KG1 (cell line): Measurements from ENCODE around the gene DGKA.
"Not testable (repeated sequence)": the region's sequence is repeated elsewhere in the genome, so short reads cannot be mapped to it uniquely, and the experiment has no call there.

ENCODE experiments used
- DNase-seq: peaks from one replicate; lab custom pipeline; 2025; lab: John Stamatoyannopoulos, UW

DGKA gene

DNA sequence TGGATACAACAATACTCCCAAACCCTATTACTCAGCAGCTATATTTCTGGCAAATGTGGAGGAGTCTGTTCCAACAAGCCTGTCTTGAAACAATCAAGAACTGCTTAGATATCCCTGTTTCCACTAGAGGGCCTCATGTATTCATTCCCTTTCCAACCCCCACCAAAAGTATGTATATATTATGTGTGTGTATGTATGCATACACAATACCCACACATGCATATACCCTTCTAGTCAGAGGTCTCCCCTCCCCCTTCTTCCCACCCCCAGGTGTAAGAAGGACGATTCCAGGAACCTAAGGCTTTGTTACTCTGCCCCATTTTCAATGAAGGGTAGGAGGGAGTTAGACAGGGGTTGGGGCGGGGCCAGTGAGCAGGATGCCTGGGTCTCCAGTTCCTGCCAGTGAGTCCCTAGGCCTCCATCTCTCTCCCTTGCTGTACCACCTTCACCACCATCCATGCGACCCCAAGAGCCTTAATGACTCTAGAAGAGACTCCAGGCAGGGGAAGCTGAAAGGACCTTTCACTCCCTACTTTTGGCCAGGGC, at the start of gene DGKA:
TSS of gene DGKA (plus strand) at position 392 of the 546 bp plus-strand sequence. CDS start 5,342 bp downstream, outside the sequence.
- no peak for DNase-seq

DNA sequence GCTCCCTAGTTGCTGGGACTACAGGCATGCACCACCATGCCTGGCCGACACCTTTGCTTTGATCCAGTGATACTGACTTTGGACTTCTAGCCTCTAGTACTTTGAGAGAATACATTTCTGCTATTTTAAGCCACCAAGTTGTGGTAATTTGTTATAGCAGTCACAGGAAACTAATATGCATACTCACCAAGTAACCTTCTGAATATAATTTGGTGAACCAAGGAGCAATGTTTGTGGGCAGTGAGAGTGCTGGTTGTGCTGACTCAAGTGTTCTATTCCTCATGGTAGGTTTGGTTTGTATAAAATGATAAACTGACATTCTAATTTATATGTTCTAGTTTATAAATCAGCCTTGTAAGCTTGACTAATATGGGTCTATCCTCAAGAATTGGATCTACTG, 45.8 kb upstream of the DGKA start:
- DNase-seq, result no peak

DNA sequence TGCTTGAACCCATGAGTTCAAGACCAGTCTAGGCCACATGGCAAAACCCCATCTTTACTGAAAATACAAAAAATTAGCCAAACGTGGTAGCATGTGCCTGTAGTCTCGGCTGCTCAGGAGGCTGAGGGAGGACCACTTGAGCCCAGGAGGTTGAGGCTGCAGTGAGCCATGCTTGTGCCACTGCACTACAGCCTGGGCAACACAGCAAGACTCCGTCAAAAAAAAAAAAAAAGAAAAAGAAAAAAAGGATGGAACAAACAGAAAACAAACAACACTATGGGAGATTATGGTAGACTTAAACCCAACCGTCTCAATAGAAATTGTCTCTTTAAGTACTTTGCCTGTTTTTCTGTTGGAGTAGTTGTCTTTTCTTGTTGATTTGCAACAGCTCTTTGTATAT, 39.7 kb upstream of the DGKA start:
- no peak for DNase-seq

DNA sequence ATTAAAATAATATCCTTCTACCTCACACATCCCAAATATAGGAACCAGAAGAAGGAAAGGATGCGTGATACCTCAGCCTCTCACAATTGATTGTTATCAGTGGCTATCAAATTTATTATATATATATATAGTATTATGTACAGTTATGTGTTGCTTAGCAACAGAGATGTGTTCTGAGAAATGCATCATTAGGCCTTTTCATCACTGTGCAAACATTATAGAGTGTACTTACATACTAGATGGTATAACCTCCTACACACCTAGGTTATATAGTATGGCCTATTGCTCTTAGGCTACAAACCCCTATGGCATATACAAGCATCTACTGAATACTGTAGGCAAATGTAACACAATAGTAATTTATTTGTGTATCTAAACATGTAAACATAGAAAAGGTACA, 37.2 kb upstream of the DGKA start:
- no peak for DNase-seq

DNA sequence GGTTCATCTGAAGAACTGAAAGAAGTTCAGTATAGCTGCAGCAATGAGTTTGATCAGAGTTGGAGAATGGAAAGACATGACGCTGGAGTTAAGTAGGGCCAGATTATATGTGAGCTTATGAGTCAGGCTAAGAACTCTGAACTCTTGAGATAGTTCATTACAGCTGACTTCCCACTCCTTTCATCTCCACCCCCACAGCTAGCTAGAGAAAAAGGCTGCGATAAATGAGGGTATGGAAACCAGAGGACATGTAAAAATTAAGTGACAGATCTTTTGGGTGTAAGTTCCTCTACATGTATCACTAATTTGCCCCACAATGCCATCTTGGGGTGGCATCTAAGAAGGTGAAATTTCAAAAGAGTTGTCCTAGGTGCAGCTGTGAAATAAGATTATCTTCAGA, 31.9 kb upstream of the DGKA start:
- no peak for DNase-seq

DNA sequence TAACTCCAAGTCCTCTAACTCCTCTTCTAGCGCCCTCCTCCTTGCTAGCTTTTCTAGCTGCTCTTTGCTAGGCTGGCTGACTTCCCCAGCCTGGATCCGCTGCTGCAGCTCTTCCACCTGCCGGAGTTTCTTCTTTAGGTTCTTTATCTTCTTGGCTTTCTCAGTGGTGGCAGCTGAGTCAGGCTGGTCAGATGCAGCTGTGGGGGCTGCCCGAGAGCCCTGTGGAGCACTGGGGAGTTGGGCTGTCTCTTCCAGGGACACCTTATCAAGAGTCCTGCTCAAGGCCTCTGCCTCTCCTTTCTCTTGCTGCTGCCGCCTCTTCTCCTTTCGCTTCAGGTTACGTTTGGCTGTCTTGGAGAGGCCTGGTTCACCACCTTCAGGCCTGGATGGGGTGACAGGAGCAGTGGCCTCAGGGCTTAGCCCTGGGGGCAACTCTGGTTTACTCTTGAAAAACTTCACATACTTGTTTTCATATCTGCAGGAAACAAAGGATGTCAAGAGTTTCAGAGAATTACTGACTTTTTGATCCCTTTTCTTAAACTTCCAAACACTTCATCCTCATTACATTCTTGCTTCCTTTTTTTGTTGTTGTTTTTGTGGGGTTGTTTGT, 29.0 kb upstream of the DGKA start:
- DNase-seq, result no peak

DNA sequence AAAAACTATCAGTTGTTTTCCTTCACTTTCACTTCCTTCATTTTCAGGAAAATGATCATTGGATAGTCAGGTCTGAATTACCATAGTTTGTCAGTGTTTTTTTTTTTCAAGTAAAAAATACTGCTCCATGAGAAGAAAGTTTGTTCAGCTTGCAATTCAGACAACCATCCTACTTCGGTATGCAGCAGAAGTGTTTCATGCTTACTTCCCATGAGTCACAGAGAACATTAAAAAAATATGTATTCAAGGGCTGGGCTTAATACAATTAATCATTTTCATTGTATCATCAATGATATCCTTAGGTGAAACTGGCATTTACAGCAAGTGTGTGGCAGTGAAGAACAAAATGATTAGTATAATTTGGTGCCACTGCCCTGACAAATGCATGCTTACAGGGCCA, 24.9 kb upstream of the DGKA start:
- DNase-seq, result no peak

DNA sequence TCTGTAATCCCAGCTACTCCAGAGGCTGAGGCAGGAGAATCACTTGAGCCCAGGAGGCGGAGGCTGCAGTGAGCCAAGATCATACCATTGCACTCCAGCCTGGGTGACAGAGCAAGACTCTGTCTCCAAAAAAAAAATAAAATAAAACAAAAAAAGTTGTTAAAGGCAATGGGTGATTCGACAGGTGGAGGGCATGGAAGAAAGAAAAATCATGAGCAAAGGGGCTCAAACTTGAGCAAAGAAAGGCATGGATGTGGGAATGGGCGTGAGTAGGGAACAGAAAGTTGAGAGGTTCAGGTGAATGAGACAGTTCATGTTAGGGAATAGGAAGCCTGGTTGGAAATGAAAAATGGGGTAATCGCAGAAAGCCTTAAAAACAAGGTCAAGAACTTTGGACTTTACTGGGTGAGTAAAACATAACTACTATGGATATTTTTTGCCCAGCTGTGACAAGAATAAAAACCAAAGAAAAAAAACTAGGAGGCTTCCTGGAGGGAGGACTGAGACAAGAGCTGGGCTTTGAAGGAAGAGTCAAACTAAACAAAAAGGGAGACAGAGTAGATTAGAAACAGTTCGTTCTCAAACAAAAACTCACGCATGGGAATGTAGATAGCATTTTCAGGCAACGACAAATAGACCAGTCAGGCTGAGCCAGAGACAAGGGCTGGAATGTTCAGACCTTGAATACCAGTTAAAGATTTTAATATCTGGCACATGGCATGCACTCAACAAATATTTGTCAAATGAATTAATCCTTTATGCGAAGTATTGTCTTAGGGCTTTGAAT, 22.0 kb upstream of the DGKA start:
- no peak for DNase-seq

DNA sequence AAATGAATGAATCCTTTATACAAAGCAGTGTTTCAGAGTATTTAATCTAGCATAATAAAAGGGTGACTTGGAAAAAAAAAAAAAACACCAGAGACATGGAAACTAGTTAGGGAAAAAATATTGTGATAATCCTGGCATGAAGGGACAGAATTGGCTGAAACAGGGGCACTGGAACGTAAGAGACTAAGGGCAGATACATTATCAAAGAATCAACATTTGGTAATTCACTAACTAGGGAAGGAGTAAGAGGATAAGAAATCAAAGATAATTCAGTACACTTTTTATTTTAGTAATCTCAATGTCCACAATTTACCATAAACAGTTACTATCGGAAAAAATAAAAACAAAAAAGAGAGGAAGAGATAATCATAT, 21.5 kb upstream of the DGKA start:
- DNase-seq, result no peak

DNA sequence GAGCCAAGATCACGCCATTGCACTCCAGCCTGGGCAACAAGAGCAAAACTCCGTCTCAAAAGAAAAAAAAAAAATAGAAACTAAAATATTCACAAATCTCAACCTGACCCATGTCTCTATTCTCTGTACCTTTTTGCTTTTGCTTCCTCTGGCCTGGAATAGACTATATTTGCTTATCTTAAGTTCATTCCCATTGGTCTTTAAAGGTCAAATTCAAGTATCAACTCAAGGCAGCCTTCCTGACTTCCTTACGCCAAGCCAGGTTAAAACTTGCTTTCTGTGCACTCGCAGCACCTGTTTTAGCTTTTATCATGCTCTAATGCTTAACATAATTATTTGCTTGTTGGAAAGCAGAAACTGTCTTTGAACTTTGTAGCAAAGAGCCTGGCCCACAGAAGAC, 18.1 kb upstream of the DGKA start:
- no peak for DNase-seq

DNA sequence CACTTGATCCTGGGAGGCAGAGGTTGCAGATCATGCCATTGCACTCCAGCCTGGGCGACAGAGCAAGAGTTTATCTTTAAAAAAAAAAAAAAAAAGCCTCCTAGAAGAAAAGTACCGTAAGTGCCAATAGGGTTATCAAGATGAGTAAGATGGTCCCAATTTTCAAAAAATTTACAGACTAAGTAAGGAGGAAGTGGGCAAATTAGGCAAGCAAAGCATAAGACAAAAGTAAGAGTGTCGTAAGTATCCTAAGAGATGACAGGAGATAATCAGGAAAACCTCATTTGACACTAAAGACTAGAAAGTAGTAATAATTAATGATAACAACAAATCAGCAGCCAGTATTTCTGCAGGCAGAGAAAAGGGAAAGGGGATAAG, 15.5 kb upstream of the DGKA start:
- no peak for DNase-seq

DNA sequence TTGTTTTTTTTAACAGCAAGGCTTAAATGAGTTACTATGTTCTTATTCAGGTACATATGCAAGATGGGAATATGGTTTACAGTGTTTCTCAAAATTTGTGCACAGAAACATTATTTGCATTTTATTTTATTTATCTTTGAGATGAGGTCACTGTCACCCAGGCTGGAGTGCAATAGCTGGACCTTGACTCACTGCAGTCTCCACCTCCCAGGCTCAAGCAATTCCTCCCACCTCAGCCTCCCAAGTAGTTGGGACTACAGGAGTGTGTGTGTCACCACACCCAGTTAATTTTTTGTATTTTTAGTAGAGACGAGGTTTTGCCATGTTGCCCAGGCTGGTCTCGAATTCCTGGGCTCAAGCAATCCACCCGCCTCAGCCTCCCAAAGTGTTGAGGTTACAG, 11.9 kb upstream of the DGKA start:
- not testable (repeated sequence) for DNase-seq

DNA sequence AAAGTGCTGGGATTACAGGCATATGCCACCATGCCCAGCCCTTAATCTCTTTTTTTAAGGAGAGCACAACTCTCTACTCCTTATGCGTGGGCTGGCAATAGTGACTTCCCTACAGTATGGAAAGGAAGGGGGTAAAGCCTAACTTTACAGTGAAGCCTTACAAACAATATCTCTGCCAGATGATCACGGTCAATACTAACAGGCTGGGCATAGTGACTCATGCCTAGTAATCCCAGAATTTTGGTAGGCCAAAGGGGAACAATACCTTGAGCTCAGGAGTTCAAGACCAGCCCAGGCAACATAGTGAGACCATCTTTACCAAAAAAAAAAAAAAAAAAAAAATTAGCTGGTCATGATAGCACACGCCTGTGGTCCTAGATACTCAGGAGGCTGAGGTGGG, 8.8 kb upstream of the DGKA start:
- no peak for DNase-seq

DNA sequence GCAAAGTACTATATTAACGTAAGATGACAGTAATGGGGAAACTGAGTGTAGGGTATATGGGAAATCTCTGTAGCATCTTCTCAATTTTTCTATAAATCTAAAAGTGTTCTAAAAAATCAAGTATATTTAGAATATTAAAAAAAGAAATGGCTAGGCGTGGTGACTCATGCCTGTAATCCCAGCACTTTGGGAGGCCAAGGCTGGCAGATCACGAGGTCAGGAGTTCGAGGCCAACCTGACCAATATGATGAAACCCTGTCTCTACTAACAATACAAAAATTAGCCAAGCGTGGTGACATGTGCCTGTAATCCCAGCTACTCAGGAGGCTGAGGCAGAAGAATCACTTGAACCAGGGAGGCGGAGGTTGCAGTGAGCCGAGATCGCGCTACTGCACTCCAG, 7.3 kb upstream of the DGKA start:
- DNase-seq, result not testable (repeated sequence)

DNA sequence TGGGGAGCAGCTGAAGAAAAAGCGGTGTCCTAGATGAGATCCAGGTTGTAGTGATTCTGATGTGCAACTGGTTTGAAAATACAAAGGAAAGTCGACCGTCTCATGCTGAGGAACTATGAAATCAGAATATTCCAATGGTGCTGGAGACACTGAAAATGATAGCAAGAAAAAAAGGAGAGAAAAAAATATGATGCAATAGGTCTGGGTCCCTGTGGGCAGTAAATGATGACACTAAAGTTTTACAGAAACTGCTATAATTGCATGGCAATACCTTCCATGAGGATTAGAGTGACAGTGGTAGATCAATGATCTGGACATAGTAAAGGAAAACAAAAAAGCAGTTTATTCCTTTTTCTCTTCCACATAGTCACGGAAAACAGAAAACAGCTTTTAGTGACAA, 5.6 kb upstream of the DGKA start:
- DNase-seq, result no peak

DNA sequence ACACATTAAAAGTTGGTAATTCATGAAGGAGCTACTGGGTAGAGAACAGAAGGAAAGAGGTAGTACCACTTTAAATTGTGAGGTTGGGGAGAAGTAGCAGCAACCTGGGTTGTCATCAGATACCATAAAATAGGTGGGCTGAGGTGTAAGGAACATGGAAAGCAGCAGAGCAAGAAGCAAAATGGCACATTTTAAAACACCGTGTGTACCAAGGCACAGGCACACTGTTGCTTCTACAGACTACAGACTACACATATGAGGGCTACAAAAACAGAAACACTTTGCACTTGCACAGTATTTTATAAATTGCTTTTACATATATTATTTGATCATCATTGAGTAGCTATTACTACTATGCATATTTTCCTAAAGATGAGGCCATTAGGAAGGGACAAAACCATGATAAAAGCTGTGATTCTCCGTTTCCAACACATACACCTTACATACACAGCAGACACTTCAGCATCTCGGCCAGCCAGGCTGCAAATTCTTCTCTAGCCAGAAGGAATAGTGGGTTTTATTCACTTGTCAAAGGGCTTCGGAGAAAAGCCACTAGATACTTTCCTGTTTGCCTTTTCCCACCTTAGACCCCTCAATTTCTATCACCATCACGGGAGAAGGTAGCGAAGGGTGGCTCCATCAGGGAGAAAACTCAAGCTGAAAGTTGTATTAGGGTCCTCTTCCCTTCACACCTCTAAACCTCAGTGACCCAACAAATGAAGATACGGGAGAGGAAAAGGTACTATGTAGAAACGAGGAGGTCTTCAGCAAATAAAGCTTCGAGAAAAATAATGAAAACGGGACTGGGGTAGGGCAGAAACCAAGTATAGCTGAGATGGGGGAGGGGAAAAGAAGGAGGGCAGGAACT, 4.9 kb upstream of the DGKA start:
- DNase-seq, result no peak

DNA sequence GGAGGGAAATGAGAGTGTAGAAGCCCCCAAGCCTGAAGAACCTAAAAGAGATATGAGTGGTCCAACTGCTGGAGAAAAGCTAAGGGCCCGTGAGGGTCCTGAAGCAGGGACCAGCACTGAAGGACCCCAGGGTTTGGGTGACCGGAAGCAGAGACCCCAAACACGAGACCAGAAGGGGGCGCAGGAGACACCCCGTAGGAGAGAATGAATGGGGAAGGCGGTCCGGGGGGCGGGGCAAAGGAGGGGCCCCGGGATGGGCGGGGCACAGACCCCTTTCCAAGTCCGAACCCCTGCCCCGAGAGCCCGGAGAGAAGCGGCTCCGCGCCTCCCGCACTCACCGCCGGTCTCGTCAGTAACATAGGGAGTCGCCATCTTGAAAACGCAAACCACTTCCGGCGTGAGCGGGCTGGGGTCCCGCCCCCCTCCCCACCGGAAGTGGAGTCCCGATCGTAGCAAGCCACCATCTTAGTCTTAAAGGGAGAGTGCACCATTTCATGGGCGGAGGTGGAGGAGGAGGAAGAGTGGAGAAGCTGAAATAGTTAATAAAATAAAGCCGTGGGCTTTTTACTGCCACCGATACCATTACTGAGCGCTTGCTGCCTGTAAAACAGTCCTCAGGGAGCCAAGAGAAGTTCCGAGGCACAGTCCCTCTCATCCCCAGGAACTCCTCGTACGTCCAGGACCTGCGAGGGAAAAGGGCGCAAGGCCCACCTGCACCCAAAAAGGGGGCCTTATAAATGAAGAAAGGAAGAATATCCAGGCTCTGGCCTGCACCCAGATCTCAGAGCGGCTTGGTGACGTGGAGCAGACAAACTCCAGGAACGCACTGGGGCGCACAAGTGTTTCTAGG, 4.0 kb upstream of the DGKA start:
- peak; percentile 57 for DNase-seq

DNA sequence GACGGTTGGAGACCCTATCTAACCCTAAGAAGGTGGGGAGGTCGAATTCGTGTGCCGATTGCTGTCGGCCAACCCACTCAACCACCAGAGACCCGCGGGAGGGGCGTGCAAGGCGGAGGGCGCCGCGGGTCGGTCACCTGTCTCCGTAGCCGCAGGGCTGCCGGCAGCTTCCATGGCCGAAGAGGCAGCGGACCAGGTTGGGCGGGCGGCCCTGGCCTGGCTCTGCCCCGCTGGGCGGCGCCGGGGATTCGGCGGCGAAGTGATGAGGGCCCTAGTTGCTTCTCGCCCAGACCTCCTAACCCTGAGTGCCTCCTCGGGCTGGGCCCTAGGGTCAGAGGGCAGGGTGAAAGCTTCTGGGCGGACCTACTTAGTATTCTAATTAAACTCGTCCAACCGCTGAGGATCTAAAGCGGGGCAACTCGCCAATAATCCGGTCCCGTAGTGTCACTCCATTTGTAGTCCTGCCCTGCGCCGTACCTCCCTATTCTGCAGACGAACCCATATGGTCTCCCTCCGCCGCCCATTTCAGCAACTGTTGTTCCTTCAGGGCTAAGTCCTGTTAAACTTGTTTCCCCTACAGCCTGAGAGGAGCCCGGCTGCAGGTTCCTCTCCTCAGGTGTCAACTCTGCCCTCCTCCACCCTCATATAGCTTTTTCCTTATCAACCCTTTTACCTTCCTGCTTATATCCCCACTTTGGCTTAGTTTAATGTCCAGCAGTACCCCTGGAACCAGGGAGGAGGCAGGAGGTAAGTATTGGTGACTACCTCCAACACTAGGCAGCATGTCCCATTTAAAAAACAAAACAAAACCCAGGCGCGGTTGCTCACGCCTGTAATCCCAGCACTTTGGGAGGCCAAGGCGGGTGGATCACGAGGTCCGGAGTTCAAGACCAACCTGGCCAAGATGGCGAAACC, 3.1 kb upstream of the DGKA start, which contains the start of gene PYM1:
TSS of gene PYM1 (minus strand) at position 307 of the 915 bp plus-strand sequence. CDS start at position 174, 133 bp downstream.
- peak; percentile 46 for DNase-seq

DNA sequence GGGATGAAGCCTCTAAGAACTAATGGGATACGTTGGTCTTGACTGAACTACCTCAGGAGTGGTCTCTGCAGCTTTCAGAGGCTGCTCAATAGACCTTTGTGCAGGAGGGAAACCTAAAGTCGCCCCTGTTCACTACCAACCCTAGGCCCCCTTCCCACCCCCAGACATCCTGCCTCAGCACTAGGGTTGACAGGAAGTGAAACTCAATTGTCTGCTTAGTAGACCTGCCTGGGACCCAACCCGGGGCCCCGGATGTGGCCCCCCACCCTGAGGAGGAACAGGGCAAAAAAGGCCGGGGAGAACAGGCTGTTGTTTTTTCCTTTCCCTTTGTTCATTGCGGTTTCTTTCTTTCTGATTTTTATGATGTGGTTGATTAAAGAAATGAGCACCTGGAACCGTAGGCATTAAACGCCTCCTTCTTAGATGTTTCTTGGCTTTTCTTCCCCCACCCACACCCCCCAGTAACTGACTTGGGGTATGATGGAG, 1.6 kb upstream of the DGKA start:
- DNase-seq, result peak; percentile 17

DNA sequence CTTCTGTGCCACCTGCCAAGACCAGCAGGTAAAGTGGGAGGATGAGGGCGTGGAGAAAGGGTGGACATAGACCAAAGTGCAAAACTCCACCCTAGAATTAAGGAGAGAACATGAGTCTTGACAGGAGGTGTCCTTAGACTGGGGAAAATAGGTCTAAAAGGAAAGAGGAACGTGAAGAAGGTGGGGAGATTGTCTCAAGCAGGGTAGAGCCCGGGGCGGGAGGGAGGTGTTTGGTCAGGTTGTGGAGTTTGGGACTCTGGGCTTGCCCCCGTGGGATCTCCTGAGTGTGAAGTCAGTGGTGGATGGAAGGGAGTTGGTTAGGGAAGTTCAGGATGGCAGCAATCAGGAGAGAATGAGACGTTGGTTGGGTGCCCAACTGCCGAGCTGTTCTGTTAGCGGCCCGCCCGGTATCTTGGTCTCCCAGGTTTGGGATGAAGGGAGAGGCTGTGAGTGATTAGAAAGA, 386 bp downstream of the DGKA start:
- DNase-seq, result no peak
